ENCODE measurements around the gene SPOUT1.

The SPOUT1 gene

DNA sequence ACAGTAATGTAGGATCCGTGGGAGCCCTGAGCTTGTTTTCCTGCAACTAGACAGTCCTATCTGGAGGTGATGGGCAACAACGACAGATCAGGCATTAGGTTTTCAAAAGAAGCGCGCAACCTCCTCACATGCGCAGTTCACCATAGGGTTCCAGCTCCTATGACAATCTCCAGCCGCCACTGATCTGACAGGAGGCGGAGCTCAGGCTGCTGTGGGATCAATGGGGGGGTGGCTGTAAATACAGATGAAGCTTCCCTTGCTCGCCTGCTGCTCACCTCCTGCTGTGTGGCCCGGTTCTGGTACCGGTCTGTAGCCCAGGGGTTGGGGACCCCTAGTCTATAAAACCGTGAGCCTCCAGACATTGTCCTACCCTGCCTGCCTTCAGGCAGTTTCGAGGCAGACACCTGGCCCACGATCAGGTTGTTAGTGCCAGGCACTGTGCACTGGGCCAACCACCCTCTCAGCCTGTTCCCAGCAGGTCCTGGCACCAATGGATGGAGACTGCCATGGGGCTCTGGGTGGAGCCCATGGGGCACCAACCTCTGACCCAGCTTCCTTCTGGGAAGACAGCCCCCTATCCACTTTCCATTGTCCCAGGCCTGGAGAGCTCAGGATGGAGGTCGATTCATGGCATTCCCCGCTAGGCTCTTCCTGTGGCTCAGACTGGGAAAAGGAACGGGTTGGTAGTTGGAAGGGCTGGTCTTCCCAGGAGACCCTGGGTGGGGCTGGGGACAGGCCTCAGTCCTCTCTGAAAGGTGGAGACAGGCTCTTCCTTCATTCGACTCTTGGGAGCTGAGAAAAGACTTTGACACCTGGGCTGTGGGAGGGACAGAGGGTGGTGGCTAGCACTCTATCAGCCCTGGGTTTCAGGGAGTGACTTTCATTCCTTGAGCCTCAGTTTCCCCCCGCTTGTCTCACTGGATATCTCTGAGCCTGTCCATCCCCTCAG, 9.6 kb downstream of the SPOUT1 start:
- peak overlapping the region in 1 of 2 donors; percentile 49 for H3K4me3 ChIP-seq (replicated peaks in 1 of 2; ENCODE audit: low read depth in 2 of 2, low read length in 2 of 2)
- TF ChIP-seq, protein P1, sequence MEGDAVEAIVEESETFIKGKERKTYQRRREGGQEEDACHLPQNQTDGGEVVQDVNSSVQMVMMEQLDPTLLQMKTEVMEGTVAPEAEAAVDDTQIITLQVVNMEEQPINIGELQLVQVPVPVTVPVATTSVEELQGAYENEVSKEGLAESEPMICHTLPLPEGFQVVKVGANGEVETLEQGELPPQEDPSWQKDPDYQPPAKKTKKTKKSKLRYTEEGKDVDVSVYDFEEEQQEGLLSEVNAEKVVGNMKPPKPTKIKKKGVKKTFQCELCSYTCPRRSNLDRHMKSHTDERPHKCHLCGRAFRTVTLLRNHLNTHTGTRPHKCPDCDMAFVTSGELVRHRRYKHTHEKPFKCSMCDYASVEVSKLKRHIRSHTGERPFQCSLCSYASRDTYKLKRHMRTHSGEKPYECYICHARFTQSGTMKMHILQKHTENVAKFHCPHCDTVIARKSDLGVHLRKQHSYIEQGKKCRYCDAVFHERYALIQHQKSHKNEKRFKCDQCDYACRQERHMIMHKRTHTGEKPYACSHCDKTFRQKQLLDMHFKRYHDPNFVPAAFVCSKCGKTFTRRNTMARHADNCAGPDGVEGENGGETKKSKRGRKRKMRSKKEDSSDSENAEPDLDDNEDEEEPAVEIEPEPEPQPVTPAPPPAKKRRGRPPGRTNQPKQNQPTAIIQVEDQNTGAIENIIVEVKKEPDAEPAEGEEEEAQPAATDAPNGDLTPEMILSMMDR (IDR thresholded peaks at IDR 0.05; ENCODE audit: low read depth, low read length) = no peak
- peak; percentile 57 to 74 for DNase-seq (ENCODE audit: low read depth in 2 of 2)

DNA sequence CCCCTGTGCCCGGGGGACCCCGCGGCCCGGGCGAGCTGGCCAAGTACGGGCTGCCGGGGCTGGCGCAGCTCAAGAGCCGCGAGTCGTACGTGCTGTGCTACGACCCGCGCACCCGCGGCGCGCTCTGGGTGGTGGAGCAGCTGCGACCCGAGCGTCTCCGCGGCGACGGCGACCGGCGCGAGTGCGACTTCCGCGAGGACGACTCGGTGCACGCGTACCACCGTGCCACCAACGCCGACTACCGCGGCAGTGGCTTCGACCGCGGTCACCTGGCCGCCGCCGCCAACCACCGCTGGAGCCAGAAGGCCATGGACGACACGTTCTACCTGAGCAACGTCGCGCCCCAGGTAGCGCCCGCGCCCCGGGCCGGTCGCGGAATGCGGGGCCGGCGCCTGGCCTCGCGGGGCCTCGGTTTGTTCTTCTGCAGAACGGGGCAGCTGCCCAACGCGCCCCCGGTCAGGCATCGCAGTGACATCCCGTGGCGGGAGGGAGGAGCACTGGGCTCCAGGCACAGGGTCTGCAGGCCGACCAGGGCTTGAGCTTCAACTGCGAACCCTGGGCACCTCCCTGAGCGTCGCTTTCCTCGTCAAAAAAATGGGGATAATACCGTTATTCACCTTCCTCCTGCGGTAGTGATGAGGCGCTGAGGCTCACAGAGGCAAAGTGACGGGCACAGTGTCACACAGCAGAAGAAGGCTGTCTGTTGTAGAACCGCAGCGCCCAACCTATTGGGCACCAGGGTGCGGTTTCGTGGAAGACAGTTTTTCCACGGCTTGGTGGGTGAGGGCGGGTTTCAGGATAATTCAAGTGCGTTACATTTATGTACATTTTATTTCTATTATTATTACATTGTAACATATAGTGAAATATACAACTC, 10.5 kb downstream of the SPOUT1 start:
- peak in 1 of 2 donors; percentile 13 for DNase-seq (ENCODE audit: low read depth in 2 of 2)
- TF ChIP-seq, protein P1 (IDR thresholded peaks at IDR 0.05; ENCODE audit: low read depth, low read length) = no peak
- H3K4me3 ChIP-seq (replicated peaks in 1 of 2; ENCODE audit: low read depth in 2 of 2, low read length in 2 of 2) = peak overlapping the region; percentile 49 to 71

DNA sequence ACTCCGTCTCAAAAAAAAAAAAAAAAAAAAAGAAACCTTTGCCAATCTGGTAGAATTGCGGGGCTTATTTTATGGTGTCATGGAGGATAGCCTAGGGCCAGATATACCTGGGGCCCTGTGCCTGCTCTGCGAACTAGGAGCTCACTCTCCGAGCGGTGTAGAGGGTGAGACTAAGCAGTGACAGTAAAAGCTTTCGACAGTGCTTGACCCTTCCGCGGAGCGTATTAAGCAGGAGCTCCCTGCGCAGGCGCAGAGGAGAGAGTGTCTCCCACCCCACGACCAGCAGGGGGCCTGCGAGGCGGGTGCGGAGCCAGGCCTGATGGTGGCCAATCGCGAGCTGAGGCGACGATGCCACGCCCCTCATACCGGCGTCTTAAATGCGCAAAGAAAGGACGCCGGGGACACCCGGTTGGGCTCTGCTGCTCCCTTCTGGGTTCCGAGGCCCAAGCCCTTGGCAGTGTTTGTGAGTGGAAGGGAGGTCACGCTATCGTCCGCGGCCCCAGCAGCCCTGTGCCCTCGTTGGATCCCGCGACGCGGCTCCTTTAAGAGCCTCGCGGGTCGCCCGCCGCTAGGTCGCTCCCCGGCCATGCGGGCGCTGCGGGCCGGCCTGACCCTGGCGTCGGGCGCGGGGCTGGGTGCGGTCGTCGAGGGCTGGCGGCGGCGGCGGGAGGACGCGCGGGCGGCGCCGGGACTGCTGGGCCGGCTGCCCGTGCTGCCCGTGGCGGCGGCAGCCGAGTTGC, 11.3 kb downstream of the SPOUT1 start, which contains the start of gene ENDOG:
ENDOG (plus strand) TSS at position 402 of the 740 bp plus-strand sequence; CDS start at position 587, 185 bp downstream.
- peak; percentile 97 for DNase-seq (ENCODE audit: low read depth in 2 of 2)
- peak within 1 kb of the TSS; percentile 63 to 71 for H3K4me3 ChIP-seq (replicated peaks in 1 of 2; ENCODE audit: low read depth in 2 of 2, low read length in 2 of 2)
- TF ChIP-seq, protein P1 (IDR thresholded peaks at IDR 0.05; ENCODE audit: low read depth, low read length) = peak; percentile 99

DNA sequence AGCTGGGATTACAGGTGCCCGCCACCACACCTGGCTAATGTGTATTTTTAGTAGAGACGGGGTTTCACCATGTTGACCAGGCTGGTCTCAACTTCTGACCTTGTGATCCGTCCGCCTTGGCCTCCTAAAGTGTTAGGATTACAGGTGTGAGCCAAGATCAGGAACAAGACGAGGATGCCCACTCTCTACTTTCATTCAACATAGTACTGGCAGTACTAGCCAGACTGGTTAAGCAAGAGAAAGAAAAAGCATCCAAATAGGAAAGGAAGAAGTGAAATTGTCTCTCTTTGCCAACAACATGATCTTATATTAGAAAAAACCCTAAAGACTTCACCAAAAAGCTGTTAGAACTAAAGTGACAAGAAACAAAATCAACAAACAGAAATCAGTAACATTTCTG, 18.7 kb downstream of the SPOUT1 start:
- TF ChIP-seq, protein P1 (IDR thresholded peaks at IDR 0.05; ENCODE audit: low read depth, low read length) = no peak
- no peak for DNase-seq (ENCODE audit: low read depth in 2 of 2)

DNA sequence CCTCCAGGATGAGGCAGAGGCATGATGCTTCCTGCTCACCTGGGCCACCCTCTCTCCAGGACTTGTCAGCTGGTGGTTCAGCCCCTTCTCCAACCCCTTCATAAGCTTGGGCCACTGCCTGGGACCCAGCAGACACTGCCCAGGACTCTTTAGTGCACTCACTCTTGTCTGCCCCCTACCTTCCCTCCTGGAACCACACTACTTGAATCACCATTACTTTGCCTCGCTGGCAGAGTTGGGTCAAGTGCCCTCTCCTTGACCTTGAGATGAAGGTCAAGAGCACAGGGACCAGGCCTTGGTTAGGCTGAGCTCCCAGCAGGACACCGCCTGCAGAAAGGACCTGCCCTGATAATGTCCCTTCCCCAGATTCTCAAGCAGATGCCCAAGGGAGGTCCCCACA, 19.8 kb downstream of the SPOUT1 start:
- TF ChIP-seq, protein P1 (IDR thresholded peaks at IDR 0.05; ENCODE audit: low read depth, low read length) = peak; percentile 10
- H3K4me3 ChIP-seq (replicated peaks in 1 of 2; ENCODE audit: low read depth in 2 of 2, low read length in 2 of 2) = no peak overlapping the region
- no peak for DNase-seq (ENCODE audit: low read depth in 2 of 2)

More for the DNA sequence above, 18.7 kb downstream of the SPOUT1 start:
- H3K4me3 ChIP-seq (replicated peaks in 1 of 2; ENCODE audit: low read depth in 2 of 2, low read length in 2 of 2) = no peak overlapping the region

DNA sequence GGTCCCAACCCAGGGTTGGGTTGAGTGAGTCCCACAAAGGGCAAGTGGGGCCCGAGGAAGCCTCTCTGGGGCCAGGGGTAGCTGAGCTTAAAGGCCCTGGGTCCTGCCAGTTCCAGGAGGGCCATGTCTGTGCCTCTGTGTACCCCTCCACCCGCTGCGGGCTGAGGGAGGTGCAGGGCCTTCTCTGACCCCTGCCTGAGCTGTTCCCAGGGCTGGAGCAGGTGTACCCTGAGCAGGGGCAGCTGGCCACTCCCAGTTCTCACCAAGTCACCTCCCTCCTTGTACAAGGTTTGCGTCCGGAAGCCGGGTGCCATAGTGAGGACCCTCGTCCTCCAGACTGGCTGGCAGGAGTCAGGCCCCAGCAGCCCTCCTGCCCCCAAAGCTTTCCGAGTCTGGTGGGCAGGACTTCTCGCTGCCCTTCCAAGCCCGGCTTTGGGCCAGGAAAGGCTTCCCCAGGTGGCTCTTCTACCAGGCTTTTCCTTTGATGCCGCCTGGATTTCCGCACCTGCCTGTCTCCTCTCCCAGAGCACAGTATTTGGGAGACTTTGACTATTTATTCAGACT, 20.5 kb downstream of the SPOUT1 start:
- TF ChIP-seq, protein P1 (IDR thresholded peaks at IDR 0.05; ENCODE audit: low read depth, low read length) = no peak
- no peak for DNase-seq (ENCODE audit: low read depth in 2 of 2)
- H3K4me3 ChIP-seq (replicated peaks in 1 of 2; ENCODE audit: low read depth in 2 of 2, low read length in 2 of 2) = no peak overlapping the region
